Forelimb muscle (tissue), 1 donor: Measurements from ENCODE around the gene GRID1. TPM values are rescaled to one million over a fixed set of nuclear protein-coding genes. Genes with fewer than 3 reads are reported as not detected.
"Not testable (repeated sequence)": the region's sequence is repeated elsewhere in the genome, so short reads cannot be mapped to it uniquely, and the experiment has no call there.

Experiments
- DNase-seq: peaks from one replicate; pipeline ENCODE4 v3.0.0-alpha.2; 2013; ENCODE audit warnings: low read depth
- polyA plus RNA-seq: library from polyadenylated mRNA; unstranded; fragments of 120-200 nt; gene quantifications from one replicate; pipeline ENCODE4 v1.2.1, GENCODE V29; 2013; ENCODE audit not compliant: insufficient read length

The GRID1 gene
- polyA plus RNA-seq, 1 donor: 3.8 TPM

DNA sequence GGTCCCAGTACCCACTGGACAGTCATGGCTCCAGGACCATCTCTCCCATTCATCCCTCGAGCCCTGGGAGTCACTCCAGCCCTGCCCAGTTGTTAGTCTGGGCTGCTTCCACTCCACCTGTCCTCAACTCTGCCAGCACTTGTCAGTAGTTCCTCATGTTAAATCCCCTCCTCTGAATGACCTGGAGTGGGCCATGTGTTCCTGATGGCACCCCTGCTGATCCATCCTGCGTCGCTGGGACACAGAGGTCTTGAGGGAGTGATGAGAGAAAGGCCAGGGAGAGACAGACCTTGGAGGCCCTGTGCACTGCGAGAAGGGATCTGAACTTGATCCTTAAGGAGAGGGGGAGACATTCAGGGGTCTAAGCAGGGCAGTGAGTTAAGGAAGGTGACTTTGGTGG, 174.9 kb downstream of the GRID1 start:
- no peak for DNase-seq

- no peak for DNase-seq
Measured at GRCh38 chr10:86191166-86191565, 175.4 kb downstream of the GRID1 start.

DNA sequence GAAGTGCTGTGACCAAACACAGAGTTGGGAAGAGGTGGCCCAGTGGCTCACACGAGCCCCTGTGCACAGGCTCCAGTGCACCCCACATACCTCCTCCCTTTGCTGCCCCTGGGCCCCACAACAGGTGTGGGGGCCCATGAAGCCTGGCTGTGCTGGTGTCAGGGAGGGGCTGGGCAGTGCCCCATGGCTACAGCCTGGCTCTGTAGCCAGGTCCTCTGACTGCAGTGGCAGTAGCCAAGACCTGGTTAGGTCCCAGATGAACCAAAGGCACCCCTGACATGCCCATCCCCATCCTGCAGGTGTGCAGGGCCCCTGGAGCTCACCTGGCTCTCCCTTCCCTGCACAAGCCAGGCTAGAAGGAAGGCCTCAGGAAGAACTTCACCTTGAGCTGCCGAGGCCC, 176.3 kb downstream of the GRID1 start:
- DNase-seq: no peak

DNA sequence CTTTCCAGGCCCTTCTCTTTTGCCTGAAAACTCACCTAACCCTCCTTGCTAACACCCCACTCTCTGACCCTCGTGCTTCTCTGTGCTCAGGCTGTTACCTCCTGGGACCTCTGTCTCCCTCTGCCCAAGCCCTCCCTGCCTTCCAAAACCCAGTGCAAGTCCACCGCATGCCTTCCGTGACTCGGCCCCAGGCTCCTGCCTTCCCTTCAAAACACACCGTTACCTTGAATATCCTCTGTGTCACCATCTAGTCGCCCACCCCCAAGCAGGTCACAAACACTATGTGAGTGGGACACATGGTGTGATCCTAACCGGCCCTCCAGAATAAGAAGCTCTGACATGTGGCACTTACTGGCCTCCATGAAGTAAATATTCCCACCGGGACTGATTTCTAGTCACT, 176.7 kb downstream of the GRID1 start:
- no peak for DNase-seq

GRCh38 chr10:86188796-86189558, 177.6 kb downstream of the GRID1 start:
- no peak for DNase-seq

DNA sequence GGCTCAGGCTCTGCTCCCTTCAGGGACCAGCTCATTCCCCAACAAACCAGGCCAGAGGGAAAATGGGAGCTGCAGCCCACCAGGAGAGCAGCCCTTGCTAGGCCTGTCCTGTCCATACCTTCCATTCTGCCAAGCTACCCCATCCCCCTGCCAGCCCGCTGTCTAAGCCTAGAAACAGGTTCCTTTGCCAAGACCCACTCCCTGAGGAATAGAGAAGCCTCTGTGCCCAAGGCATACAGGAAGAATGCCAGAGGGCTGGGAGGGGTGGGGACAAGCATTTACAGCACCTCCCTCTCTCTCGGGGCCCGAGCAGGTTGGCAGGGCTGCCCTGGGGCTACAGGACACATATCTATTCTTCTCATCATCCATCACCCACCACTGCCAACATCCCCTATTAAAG, 178.3 kb downstream of the GRID1 start:
- no peak for DNase-seq

GRCh38 chr10:86187499-86188239, 178.9 kb downstream of the GRID1 start:
- DNase-seq: no peak

DNA sequence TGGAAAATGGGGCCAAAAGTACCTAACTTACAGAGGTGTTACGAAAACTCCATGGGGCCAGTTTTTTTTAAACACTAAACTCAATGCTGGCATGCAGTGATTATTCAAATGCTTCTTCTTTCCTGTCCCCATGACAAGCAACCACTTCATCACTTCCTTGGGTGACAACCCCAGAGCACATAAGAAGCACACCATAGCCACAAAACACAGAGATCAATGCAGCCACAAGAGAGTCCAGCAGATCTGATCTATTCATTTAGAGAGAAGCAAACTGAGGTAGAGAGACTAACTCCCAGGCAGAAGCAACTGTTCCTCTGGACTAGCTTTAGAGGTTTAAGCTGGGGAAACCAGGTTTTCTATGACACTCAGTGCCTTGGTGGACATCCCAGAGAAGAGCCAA, 180.0 kb downstream of the GRID1 start:
- DNase-seq: no peak

GRCh38 chr10:86182595-86182994, 184.0 kb downstream of the GRID1 start:
- no peak for DNase-seq

- DNase-seq: no peak
Measured at GRCh38 chr10:86182150-86182549, 184.4 kb downstream of the GRID1 start.

- no peak for DNase-seq
Measured at GRCh38 chr10:86180861-86181260, 185.7 kb downstream of the GRID1 start.

- no peak for DNase-seq
Measured at GRCh38 chr10:86179961-86180360, 186.6 kb downstream of the GRID1 start.

- DNase-seq: no peak
Measured at GRCh38 chr10:86179153-86179524, 187.5 kb downstream of the GRID1 start.

GRCh38 chr10:86178401-86179152, 188.0 kb downstream of the GRID1 start:
- DNase-seq: no peak

- DNase-seq: no peak
Measured at GRCh38 chr10:86177537-86178155, 188.9 kb downstream of the GRID1 start.

GRCh38 chr10:86176850-86177536, 189.6 kb downstream of the GRID1 start:
- DNase-seq: no peak

DNA sequence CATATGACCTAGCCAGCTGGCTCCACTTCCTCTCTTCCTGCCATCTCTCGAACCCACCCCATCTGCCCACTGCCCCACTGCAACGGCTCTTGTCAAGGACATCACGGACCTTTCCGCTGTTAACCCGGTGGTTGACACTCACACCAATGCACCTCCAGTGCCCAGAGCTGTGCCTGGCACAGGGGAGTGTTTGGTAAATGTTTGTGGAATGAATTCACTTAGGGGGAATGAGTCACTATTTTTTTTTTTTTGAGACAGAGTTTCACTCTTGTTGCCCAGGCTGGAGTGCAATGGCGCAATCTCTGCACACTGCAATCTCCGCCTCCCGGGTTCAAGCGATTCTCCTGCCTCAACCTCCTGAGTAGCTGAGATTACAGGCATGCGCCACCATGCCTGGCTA, 191.1 kb downstream of the GRID1 start:
- not testable (repeated sequence) for DNase-seq

DNA sequence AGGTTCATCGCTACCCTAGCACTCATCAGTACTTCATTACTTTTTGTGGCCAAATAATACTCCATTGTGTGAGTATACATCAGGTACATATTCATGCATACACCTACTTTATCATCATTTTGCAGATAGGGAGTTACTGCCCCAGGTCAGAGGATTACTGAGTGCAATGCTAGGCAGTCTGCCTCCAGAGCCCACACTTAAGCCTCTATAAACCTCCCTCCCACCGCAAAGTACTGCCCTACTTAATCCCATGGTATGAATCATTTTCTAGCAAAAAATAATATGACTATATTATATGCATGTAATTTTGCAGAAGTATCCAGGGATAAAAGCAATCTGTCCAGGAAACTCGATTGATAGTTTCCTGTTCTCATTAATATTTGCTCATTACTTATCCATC, 194.3 kb downstream of the GRID1 start:
- no peak for DNase-seq

- DNase-seq: no peak
Measured at GRCh38 chr10:86170255-86171108, 196.1 kb downstream of the GRID1 start.

GRCh38 chr10:86169506-86170254, 196.9 kb downstream of the GRID1 start:
- DNase-seq: no peak
